GM19395 (cell line): ENCODE results near the gene SLC19A1.
"Not testable (repeated sequence)": the region's sequence is repeated elsewhere in the genome, so short reads cannot be mapped to it uniquely, and the experiment has no call there.

Experiments used
- ATAC-seq: cut with Tn5 transposase; IDR thresholded peaks from one replicate; pipeline ENCODE4 v1.9.1; 2021; ENCODE audit warnings: mild to moderate bottlenecking, moderate library complexity; ENCODE audit not compliant: unreplicated experiment

The SLC19A1 gene

DNA sequence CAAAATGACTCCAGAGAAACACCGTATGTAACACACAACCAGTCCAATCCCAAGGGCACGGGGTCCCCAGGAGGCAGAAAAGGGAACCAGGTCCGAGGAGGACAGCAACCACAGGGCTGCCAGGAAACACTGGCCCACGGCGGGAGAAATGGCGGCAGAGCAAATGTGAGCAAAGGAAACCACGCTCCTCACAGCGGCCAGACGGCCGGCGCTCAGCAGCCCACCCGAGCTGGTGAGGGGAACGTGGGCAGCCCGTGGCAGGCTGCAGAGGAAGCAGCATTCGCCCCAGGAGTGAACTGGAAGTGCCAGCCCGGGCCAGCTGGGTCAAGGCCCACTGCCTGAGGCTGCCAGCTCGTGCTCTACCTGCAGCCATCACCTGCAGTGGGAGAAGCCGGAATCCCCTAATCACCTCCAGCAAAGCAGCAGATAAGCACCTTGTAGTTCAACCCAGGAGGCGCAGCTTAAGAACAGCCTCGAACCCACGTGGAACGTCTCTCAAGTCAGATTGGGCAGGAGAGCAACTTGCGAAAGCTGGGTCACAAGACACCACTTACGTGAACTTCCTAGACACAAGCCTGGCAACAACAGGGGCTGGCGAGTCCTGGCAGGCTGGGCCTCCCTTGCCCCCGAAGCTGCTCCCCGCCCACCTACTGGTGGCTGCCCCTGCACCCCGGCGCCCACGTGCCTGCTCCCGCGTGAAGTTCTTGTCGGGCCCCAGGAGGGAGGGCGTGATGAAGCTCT, 6.7 kb downstream of the SLC19A1 start:
- ATAC-seq = no peak

DNA sequence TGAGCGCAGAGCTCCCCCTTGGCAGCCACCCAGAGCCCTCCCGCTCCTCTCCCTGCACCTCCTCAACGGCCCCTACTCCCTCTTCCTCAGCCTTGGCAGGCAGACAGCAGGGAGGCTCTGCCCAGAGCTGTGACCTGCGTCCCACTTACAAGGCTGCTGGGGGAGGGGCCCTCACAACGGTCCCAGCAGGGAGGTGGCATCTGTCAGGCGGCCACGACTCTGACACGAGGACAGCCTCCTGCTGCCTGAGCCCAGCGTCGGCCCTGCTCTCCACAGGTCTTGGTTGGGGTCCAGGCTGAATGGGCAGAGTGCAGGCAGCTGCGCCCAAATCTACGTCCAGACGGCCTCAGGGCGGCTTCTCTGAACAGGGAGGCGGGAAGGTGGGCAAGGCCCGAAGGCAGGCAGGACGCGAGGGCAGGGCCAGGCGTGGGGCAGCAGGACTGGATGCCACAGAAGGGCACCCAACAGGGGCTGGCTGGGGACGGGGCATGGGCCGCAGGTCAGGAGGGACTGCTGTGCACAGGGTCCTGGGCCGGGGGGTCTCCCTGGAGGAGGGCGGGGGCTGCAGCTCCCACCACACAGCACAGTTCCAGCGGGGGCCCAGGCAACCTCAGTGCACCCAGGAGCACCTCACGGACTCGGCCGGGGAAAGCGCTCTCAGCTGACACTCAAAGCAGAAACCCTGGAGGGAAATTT, 7.5 kb downstream of the SLC19A1 start:
- ATAC-seq = no peak

DNA sequence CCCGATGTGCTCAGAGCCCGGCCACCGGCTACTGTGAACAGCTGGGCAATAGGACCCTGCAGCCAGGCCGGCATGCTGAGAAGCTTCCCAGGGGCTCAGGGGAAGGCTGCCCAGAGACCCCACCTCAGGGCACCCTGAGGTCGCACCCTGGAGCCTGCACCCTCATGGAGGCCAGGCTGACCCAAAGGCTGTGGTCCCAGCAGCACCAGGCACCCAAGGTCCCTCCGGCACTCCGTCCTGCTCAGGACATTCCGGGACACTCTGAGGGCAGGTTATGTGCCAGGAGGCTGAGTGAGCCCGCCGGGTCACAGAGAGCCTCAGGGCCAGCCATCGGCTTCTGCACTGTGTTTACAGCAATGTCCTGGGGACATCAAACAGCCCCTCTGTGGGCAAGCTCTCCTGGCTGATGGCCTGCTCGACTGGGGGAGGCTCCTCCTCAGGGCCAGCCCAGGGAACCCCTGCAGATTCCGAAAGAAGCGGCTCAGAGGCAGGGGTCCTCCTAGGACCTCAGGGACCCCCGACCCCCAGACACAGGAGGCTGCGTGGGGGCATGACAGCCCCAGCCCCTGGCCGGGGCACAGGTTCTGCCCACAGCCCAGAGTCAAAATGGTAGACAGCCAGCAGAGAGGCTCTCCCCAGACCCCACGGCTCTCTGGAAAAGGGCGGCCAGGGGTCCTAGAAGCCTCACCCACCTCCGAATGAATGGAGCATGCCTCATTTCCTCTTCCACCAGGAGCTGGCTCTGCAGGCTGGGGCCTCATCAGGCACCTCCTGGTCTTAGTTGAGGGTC, 8.2 kb downstream of the SLC19A1 start:
- no peak for ATAC-seq

DNA sequence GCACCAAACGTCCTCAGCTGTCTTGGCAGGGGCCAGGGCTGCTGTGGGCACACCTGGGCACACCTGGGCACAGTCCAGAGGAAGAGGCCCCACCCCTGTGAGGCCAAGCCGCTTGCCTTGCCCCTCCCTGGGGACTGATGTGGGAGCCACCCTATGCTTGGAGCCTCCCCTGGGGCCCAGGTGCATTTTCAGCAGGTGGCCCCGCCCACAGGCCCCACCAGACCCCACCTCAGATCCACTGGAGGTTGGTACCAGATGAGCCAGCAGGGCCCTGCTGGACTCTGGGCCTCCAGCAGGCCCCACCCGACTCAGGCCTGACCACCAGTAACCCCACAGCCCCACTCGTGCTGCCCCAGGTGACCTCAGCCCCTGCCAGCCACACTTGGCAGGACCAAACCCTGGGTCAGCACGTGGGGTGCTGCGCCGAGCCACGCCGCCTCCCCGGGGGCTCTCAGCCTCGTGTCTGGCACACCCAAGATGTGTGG, 8.8 kb downstream of the SLC19A1 start:
- ATAC-seq = no peak

DNA sequence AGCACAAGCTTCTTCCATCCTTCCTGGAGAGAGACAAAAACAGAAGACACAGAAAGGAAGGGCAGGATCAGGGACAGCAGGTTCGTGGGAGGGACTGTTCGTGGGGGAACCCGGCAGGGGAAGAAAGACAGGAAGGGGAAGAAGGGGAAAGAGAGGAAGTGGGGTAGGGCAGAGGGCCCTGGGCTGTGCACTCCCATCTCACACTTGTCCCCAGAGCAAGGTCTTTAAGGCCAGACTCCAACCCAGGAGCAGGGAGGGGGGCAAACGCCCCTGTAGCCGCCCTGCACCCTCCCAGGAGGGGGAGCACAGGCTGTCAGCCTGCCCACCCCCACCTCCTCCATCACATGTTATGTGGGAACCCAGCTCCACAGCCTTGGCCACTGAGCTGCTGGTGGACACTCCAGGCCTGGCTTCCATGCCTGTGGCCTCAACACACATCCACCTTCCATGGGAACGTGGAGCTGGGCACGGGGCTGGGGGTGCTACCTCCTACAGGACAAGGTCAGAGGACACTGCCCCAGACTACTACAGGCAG, 9.3 kb downstream of the SLC19A1 start:
- no peak for ATAC-seq

DNA sequence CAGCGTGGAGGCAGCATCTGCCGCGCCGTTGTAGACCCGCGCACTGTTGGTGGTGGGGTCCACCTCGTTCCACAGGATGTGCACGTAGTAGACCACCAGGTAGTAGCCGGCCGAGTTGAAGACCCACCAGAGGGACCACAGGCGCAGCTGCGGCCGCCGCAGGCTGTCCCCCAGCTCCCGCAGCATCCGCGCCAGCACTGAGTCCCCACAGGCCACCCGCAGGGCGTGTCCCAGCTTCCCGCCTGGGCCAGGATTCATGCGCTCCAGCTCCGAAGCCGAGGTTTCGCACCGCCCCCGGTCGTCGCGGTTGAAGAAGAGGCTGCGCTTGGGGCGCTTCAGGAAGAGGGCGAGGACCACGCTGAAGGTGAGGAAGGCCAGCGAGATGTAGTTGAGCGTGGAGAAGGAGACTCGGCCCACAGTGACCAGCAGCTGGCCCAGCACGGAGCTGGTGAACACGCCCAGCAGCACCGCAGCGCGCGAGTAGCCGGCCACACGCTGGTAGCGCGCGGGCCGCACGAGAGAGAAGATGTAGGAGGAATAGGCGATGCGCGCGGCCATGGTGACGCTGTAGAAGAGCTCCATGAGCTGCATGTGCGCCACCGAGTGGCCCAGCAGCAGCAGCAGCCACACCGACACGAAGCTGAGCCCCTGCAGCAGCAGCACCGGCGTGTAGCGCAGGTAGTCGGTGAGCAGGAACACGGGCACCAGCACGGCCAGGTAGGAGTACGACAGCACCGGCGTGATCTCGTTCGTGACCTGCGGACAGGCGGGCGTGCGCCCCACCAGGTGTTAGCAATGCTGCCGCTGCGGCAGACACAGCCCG, 10.6 kb downstream of the SLC19A1 start:
- ATAC-seq = no peak

DNA sequence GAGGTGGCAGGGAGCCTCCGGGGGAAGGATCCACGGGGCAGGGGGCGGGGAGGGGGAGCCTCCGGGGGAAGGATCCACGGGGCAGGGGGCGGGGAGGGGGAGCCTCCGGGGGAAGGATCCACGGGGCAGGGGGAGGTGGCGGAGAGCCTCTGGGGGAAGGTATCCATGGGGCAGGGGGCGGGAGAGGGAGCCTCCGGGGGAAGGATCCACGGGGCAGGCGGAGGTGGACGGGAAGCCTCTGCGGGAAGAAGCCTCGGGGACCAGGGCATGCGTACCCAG, 11.2 kb downstream of the SLC19A1 start:
- not testable (repeated sequence) for ATAC-seq

DNA sequence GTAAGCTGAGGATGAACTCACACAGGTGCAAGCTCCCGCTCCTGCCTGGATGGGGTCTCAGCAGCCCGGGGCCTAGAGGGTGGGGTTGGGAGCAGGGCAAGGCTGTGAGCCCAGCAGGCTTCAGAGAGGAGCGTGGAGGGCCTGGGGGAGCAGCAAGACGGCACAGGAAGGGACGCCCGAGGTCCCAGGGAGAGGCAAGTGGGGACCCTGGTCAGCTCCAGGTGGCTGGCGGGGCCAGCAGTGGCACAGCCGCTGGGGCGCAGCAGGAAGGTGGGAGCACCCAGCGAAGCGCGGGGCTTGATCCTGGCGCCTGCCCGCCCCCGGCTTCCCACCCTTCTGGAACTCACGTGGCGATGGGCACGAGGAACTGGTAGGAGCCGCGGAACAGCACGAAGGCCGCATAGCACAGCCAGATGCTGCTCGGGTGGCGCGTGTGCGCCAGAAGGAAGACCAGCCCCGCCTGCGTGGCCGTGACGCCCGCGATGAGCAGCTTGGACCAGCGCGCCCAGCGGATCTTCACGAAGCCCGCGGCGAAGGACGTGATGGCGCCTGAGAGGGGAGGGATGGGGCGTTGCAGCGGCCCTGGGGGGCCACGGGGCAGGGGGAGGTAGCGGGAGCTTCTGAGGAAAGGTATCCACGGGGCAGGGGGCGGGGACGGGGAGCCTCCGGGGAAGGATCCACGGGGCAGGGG, 11.7 kb downstream of the SLC19A1 start:
- no peak for ATAC-seq

DNA sequence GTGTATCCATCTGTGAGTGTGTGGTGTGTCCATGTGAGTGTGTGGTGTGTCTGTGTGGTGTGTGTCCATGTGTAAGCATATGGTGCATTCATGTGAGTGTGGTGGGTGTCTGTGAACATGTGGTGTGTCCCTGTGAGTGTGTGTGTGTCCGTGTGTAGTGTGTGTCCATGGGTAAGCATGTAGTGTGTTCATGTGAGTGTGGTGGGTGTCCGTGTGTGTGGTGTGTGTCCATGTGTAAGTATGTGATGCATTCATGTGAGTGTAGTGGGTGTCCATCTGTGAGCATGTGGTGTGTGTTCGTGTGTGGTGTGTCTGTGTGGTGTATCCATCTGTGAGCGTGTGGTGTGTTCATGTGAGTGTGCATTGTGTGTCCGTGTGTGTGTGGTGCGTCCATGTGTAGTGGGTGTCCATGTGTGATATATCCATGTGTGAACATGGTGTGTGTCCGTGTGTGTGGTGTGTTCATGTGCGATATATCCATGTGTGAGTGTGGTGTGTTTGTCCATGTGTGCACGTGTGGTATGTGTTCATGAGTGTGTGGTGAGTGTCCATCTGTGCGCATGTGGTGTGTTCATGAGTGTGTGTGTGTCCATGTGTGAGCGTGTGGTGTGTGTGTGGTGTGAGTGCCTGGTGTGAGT, 12.3 kb downstream of the SLC19A1 start:
- no peak for ATAC-seq

DNA sequence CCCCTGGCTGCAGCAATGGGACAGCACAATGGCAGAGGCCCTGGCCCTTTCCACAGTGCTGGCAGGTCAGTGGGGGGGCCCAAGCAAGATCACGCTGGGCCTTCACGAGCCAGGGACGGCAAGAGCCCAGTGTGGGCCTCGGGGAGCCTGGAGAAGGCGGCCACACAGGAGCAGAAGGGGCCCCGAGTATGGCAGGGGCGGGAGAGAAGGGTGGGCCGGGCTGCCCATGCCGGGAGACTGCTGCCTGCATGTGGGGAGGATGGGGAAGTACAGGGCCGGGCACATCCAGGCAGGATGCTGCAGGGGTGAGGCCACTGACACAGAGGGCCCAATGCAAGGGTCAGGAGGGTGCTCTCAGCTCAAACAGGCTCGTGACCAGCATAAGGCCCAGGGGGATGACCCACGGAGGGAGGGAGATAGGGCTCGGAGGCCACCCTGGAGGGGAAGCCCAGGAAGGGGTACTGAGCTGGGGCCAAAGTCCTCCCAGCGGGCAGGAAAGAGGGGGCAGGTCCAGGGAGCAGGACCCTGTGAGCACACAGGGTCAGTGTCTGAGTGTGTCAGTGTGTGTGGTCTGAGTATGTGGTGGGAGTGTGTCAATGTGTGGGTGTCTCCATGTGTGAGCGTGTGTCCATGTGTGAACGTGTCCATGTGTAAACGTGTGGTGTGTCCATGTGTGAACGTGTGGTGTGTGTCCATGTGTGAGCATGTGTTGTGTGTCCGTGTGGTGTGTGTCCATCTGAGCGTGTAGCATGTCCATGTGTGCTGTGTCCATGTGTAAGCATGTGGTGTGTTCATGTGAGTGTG, 13.1 kb downstream of the SLC19A1 start:
- no peak for ATAC-seq

DNA sequence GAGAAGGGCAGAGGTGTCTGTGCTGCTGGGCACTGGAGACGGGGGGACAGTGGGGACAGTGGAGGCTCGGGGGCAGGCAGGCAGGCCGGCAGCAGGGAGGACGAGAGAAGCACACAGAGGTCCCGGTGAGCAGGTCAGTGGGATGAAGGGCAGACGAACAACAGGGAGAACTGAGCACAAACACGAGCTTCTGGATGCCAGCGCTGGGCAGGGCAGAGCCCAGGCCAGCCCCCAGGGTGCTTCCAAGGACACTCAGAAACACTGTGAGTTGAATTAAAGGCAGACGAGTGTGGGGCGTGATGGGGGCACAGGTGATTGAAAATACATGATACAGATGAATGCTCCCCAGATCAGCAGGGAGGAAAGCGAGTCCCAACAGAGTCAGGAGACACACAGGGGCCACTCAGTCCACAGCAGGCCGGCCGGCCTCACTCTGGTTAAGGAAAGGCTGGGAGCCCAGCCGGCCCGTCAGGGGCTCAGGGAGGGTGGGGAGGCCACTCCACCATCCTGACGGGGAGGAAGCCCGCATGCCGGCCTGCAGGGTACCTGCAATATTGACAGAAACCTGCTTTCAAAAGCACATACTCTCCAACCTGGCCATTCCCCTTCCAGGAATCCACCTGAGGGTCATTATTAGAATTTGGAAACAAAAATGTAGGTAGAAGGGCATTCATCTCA, 14.1 kb downstream of the SLC19A1 start:
- ATAC-seq = no peak

DNA sequence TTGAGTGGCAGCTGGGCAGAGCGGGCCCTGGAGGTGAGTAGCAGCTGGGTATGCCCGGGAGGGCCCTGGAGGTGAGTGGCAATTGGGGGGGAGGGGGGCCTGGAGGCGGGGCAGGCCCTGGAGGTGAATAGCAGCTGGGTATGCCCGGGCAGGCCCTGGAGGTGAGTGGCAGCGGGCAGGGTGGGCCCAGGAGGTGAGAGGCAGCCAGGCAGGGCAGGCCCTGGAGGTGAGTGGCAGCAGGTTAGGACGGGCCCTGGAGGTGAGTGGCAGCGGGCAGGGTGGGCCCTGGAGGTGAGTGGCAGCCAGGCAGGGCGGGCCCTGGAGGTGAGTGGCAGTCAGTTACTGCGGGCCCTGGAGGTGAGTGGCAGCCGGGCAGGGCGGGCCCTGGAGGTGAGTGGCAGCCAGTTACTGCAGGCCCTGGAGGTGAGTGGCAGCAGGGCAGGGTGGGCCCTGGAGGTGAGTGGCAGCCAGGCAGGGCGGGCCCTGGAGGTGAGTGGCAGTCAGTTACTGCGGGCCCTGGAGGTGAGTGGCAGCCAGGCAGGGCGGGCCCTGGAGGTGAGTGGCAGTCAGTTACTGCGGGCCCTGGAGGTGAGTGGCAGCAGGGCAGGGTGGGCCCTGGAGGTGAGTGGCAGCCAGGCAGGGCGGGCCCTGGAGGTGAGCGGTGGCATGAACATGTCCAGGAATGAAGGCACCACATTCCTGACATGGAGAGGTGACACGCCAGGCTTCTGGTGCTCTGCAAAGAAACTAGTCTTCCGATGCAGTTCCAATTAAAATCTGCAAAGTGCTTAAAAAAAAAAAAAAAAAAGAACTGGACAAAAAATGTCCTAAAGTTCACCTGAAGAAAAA, 14.9 kb downstream of the SLC19A1 start:
- ATAC-seq = not testable (repeated sequence)

DNA sequence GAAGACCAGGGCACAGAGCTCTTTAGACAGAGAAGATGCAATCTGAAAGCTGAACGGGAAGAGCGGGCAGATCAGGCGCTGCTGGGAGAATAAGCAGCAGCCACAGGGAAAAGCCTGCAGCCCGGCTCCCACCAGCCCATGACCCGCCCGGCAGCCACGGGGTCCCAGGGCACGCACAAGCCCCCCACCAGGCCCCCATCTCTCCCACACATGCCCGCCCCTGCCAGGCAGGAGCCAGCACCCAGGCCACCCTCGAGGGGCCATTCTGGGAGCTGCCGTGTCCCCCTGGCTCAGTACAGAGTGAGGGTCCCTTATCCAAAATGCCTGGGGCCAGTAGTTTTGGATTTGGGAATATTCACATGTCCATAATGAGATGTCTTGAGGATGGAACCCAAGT, 16.3 kb downstream of the SLC19A1 start:
- no peak for ATAC-seq

DNA sequence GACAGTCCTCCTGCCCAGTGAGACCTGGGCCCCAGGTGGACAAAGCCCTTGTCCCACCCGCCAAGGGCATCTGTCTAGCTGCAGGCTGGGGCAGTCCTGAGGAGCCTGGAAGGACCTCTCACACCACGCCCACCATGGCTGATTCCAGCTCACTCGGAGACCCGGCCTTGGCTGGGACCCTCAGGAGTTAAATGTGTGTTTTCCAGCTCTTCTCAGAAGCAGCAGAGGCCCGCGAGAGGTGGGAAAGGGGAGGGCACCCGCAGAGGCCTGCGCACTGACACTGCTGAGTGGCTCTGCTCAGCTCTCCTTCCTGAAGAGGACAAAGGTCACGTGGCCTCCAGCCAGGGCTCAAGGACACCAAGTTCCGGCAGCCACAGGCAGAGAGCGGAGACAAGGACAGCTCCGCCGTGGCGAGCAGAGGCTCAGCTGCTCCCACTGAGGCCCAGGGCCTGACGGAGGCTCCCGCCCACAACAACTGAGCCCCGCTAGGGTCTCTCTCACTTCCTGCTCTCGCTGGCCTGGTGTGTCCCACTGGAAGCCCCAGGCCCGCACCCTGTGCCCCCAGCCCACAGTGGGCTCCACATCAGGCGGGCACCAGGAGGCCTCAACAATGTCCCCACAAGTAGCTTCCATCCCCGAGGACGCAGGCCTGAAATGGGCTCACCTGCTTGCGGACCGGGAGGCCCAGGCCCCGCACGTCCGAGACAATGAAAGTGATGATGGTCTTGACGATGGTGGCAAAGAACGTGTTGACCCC, 16.9 kb downstream of the SLC19A1 start:
- ATAC-seq = no peak

DNA sequence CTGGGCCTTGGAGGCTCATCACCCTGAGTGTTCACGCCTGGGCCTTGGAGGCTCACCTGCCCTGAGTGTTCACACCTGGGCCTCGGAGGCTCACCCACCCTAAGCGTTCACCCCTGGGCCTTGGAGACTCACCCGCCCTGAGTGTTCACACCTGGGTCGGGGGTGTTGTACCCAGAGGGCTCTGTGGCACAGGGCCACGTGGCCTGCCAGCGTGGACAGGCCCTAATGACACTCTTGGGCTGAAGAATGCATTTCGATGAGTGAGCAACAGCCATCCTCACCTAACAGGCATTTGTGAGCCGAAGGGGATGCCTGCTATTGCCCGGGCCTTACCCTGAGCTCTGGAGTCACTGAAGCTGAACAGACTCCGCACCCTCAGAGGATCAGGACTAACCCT, 17.5 kb downstream of the SLC19A1 start:
- ATAC-seq = no peak

DNA sequence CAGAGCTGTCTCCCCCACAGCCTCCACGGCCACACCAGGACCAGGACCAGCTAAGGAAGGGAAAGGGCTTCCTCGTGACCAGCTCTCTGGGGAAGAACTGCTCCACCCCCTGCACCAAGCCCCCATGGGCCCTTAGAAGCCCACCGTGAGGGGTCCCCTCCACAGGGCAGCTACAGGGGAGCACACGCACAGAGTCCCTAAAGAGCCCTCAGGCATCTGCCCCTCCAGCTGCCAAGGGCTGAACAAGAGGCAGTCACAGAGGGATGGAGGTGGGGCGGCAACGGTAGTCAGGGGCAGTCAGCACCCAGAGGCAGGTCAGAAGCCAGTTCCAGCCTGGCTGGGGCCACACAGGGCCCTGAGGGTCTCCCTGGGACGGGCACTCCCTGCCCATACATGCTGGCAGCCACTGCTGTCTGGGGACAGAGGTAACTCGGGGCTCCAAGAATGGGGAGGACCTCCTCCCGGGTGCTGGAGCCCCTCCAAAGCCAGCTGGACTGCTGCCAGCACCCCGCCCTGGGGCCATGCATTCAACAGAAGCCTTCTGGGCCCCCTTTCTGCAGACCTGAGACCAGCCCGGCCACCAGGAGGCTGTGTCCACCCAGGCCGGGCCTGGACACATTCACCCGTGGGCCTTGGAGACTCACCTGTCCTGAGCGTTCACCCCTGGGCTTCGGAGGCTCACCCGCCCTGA, 18.7 kb downstream of the SLC19A1 start:
- ATAC-seq = no peak
